NCI-H2171 (cell line): ENCODE results near the gene SLC10A4.
"Not testable (repeated sequence)": the region's sequence is repeated elsewhere in the genome, so short reads cannot be mapped to it uniquely, and the experiment has no call there.

Experiments used
- DNase-seq: peaks from one replicate; lab custom pipeline; 2025; lab: John Stamatoyannopoulos, UW

Gene SLC10A4, protein sequence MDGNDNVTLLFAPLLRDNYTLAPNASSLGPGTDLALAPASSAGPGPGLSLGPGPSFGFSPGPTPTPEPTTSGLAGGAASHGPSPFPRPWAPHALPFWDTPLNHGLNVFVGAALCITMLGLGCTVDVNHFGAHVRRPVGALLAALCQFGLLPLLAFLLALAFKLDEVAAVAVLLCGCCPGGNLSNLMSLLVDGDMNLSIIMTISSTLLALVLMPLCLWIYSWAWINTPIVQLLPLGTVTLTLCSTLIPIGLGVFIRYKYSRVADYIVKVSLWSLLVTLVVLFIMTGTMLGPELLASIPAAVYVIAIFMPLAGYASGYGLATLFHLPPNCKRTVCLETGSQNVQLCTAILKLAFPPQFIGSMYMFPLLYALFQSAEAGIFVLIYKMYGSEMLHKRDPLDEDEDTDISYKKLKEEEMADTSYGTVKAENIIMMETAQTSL

DNA sequence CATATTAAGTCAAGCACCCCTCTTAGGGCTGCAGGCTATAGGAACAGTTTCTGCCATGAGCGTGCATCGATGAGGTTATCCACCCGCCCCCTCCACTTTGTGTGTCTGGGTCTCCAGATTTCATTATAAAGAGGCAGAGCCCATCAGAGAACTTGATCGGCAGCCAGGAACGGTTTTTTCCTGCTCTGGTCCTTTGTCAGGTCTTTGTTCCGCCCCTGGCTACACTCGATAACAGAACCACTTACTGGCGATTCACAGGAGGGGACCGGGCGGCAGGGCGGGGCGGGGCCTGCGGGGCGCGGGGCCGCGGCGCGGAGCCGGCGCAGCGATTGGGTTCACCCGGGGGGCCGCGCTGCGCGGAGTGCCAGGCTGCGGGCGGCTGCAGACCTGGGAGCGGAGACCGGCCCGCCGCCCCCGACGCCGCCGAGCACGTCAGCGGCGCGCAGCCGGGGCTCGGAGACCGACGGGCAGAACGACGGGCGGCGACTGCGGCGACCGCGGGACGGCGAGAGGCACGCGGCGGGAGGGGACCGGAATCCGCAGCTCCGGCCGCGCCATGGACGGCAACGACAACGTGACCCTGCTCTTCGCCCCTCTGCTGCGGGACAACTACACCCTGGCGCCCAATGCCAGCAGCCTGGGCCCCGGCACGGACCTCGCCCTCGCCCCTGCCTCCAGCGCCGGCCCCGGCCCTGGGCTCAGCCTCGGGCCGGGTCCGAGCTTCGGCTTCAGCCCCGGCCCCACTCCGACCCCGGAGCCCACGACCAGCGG is at the start of gene SLC10A4:
Gene SLC10A4 (plus strand): TSS at position 338 of the 771 bp plus-strand sequence. CDS start 219 bp downstream, at position 557.
- no peak for DNase-seq

DNA sequence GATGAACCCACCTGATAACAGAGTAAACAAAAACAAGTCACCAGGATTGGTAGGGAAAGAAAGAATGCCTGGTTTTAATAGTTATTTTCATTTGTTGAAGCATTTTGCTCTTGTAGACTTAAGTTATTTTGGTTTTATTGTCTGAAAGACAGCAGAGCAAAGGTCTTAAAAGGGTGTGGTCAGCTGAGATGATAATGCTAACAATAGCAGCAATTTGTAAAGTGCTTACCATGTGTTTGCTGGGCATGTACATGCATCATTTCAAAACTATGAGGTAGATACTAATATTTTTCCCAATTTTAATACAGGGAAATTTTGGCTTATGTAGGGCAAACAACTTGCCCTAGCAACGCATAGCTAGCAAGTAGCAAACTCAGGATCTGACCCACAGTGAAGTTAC is 46.8 kb upstream of the SLC10A4 start:
- no peak for DNase-seq

DNA sequence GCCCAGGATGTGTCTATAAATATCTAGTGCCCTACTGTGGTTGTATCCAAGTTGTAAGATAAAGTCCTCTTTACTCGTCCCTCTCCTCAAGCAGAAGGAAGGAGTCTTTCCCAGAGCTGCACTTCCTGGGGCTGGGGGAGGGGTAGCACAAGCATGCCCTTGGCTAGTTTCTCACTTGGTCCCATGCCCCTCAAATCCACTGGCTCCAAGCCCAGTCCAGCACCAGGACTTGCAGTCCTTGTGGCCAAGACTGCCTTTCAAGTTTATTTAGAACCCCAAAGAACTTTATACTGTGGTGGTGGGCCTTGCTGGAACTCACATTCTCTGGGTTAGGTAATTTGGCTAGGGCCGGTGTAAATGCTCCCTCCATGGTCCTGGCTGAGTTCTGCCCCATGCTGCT is 43.2 kb upstream of the SLC10A4 start:
- no peak for DNase-seq

DNA sequence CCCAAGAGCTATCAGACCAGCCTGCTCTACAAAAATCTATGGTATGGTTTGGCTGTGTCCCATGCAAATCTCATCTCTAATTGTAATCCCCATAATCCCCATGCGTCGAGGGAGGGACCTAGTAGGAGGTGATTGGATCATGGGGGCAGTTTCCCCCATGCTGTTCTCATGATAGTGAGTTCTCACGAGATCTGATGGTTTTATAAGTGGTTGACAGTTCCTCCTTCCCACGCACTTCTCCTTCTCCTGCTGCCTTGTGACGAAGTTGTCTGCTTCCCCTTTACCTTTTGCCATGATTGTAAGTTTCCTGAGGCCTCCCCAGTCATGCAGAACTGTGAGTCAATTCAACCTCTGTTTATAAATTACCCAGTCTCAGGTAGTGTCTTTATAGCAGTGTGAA is 42.2 kb upstream of the SLC10A4 start:
- not testable (repeated sequence) for DNase-seq

DNA sequence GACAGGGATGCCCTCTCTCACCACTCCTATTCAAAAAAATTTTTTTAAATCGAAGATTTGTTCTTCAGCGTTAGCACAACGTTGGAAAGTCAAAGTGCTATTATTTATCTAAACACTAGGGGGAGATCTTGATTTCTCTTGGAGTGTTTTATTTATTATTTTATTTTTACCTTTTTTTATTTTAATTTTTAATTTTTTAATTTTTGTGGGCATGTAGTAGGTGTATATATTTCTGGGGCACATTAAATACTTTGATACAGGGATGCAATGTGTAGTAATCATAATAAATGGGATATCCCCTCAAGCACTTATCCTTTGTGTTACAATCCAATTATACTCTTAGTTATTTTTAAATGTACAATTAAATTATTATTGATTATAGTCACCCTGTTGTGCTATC is 37.4 kb upstream of the SLC10A4 start:
- no peak for DNase-seq

DNA sequence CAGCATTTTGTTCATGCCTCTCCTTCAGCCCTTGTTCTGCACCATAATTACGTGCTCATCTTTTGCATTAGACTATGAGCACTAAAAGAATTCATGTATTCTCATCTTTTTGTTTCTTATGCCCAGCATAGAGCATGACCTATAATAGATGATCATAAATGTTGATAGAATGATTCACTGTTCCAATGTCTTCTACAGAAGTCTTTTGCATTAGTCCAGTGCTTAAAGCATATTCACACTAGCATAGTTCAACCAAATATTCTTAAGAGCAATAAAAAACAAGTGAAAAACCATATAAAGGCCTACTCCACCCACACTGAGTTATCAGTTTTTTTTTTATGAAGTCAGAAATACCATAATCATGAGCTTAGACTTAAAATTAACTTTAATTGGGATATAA is 36.5 kb upstream of the SLC10A4 start:
- DNase-seq = no peak

DNA sequence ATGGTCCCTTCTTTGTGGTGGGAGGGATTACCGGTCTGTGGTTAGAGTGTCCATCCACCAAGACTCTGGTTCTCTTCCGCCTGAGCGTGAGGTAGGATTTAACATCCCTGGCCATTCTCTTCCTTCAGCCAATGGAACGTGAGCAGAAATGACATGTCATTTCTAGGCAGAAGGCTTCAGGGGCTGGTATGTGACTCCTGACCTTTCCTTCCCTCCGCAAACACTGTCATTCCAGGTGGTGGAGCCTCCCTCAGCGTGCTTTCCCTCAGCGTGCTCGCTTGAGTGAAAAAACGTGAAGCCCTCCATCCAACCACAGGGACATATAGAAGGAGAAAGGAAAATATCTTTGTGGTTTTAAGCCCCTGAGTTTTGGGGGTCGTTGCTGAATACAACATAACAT is 34.0 kb upstream of the SLC10A4 start:
- DNase-seq = no peak

DNA sequence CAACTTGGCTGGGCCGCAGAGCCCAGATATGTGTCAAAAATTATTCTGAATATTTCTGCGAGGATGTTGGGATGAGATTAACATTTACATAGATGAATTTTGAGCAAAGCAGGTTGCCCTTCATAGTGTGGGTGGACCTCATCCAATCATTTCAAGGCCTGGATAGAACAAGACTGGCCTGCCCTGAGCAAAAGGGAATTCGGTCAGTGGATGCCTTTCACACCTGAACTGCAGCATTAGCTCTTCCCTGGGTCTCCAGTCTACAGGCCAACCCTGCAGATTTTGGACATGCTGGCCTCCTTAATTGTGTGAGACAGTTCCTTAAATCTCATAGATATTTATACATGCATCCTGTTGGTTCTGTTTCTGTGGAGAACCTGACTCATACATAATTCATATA is 32.4 kb upstream of the SLC10A4 start:
- no peak for DNase-seq

DNA sequence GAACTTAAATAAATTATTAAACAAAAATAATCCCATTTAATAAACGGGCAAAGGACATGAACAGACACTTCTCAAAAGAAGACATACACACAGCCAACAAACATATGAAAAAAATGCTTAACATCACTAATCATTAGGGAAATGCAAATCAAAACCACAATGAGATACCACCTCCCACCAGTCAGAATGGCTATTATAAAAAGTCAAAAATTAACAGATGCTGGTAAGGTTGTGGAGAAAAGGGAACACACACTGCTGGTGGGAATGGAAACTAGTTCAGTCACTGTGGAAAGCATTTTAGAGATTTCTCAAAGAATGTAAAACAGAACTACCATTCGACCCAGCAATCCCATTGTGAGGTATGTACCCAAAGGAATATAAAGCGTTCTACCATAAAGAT is 31.5 kb upstream of the SLC10A4 start:
- DNase-seq = not testable (repeated sequence)

DNA sequence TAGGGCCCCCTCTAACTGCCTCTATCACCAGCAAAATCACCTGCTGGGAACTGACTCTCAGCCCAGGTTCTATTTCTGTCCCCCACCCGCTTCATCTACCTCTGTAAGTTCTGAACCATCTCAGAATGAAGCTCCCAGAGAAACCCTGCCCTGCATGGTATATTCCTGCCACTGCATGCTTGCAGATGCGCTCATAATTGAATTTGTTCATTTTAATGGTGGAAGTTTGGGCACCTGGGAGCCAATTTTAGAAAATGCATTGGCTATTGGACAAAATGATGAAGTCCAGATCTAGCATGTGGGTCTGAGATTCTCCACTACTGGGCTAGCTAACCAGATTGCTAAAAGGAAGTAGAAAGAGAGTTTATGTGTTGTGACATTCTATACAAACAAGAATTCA is 28.6 kb upstream of the SLC10A4 start:
- no peak for DNase-seq

DNA sequence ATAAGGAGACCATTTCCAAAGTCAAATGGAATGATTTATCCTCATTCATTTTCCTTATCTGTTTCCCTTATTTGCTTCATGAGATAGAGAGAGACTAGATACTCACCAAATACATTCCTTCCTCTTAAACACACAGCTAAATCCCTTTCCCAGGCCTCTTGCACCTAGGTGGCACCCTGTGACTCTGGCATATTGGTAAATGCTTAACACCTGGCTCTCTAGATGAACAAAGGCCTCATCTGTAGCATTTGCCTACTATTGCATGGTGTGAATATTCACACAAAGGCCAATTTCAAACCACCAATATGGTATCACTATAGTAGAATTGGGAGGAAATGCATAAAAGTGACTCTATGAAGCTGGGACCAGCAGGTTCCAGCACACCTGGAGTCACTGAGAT is 22.1 kb upstream of the SLC10A4 start:
- DNase-seq = no peak

DNA sequence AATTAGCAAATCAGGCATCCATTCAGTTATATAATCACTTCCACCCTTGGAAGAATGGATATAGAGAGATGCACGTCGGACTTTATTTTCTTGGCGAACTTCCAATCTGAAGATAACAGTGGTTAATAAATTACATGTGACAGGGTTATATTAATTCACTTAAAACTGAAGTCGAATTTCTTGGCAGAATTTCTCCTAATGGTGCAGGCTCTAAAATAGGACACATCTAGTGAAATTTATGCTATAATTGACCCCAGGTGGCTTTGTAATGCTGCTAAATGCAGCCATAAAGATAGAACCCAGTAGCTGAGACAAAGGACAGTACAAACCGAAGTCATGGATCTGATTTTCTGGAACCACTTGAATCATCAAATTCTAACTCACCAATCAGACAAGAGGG is 20.8 kb upstream of the SLC10A4 start:
- no peak for DNase-seq

DNA sequence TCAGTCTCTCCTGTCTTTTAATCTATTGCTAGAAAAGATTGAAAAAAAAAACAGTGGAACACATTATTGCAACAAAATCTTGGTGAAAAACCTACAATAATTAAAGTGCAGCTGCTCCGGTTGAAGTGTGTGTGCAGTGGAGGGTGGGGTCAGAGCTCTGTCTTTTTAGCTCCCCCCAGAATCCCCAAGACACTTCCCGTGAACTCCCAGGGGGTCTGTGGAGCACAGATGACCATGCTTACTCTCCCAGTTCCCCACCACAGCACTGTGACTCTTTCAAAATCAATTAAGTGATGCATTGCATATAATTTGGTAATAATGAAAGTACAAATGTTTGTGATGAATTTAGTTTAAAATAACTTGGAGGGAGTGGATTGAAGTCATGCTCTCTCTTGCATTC is 15.7 kb upstream of the SLC10A4 start:
- no peak for DNase-seq

DNA sequence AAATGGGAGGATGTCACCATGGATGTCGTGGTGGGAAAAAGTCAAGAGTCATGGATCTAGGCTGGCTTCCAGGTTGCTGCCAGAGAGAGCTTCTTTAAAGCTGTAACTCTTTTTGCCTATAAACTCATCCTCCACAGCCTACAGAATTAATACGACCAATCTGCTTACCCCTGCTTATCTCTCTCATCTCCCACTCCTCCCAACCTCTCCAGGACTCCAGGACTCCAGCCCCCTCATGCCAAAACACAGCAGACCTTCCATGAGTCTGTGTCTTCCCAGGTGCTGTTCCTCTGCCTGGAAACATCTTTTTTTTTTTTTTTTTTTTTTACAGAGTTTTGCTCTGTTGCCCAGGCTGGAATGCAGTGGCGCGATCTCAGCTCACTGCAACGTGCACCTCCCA is 15.3 kb upstream of the SLC10A4 start:
- no peak for DNase-seq

DNA sequence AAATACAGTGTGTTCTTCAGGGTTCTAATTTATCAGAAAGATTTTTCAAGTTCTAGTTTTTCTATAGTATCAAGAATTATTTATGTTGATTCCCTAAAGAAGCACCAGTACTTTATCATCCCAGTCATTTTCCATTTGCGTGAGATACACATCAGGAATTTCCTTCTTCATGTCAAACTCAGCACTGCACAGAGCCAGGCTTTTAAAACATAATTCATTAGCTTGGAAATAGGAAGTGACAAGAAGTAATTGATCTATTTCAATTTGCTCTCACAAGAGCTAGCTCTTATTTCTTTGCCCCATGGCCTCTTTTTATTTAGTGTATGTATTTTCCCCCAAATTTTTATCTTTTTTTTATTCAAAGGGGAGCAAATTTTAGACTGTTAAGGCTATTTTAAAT is 13.0 kb upstream of the SLC10A4 start:
- DNase-seq = no peak

DNA sequence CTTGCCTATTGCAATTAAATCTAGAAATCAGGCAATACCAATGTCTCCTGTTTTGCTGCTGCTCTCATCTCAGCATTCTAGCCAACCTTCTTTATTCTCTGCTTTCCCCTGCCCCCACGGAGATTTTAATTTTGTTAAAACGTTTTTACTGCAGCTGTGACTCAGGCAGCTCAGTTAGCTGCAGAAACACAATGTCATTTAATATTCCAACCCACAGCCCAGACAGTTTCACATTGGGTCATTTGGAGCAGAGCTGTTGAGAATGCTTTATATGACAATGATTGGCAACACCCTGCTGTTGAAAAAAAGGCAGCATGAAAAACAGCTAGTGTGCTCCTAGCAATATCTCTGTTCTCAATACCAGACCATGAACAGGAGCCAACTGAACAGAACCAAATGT is 12.6 kb upstream of the SLC10A4 start:
- DNase-seq = no peak

DNA sequence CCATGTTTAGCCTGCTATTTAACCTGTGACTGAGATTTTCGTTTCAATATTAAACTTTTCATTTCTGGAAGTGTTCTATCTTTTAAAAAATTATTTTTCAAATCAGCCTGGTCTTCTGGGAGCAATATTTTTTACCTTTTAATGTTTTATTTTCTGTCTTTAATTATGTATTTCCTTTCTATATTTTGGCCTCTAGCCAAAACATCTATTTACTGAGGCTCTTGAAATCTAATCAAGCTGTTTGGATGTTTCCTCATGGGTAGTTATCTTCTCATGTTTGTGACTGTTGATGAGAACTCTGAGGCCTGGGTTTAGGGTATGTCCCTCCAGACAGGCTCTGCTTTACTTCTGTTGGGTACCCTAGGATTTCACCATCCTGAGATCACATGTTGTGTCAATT is 10.3 kb upstream of the SLC10A4 start:
- DNase-seq = no peak

DNA sequence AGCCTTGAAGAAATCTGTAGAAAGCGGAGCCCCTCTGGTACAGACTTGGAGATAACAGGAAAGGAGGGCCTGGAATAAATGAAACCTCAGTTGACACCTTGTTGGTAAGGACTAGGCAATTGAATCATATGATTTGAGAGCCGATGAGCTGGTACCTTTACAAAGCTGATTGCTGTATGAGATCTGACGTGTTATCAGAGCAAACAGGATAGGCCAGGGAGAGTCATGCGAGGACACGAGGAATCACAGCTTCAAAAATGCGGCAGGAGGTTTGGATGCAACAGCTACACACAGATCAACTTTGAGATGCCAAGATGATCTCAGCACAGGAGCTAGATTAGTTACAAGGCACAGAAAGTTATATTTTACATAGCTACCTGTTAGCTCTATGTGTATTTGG is 7.4 kb upstream of the SLC10A4 start:
- no peak for DNase-seq

DNA sequence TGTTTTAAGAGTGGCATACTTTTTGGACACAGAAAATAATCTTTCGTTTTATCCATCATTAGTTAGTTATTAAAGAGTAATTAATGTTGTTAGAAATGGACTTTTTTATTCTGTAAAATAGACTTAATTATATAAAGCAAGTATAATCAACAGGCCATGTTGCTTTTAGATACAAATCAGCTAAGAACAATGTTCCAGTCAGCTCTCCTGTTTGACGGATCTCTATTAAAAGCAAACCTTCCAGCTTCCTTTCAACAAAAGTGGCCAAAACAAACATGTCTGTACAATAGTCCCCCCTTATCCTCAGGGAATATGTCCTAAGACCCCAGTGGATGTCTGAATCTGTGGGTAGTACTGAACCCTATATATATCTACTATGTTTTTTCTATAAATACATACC is 4.9 kb upstream of the SLC10A4 start:
- no peak for DNase-seq

DNA sequence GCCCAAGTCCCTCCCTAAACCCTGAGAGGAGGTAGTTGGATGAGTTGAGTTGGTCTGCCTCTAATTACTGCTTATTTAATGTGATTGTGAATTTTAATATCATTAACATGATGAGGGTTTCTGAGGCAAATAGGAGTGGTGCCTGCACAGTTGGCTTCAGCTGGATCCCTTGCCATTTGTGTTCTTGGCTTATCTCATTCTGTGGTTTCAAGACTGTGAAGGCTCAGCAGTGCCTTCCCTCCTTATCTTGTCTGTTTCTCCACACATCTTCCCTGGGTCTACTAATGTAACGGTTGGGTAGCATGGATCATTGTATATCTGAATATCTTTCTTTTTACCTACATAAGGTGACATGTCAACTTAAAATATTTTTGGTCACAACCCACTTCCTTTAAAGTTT is 1.6 kb upstream of the SLC10A4 start:
- no peak for DNase-seq

DNA sequence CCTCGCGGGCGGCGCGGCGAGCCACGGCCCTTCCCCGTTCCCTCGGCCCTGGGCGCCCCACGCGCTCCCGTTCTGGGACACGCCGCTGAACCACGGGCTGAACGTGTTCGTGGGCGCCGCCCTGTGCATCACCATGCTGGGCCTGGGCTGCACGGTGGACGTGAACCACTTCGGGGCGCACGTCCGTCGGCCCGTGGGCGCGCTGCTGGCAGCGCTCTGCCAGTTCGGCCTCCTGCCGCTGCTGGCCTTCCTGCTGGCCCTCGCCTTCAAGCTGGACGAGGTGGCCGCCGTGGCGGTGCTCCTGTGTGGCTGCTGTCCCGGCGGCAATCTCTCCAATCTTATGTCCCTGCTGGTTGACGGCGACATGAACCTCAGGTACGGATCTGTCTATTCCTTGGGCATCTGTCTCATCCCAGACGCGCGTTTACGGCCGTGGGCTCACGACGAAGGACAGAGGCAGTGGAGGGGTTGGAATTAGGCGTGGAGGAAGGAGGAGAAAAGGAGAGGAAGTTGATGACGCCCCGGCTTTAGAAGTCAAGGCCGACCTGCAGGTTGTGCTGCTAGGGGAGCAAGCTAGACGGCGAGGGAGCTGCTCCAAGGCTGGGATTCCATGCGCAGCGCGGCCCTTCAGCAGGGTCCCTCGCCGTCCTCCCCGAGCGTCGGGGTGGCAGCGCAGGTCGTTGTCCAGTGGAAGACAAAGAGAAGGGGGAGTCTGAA is 792 bp downstream of the SLC10A4 start:
- no peak for DNase-seq

DNA sequence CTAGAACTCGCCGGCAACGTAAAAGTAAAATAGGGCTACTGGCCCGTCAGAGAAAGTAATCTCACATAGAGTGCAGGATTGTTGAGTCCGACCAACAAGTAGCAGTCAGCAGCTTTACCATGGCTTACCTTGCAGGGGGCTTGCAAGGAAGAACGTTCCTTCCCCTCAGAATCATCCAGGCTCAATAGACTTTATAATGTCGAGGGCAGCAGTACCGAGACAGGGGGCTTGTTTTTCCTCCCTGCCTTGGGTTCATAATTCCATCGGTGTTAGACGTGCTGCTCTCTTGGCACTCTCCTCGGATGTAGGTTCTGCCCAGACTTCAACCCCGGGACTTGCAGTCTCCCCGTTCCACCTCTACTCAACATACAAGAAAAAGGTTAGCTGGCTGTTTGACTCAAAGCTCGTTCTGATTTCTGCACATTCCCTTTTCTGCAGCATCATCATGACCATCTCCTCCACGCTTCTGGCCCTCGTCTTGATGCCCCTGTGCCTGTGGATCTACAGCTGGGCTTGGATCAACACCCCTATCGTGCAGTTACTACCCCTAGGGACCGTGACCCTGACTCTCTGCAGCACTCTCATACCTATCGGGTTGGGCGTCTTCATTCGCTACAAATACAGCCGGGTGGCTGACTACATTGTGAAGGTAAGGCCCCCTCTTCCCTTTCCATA is 1.5 kb downstream of the SLC10A4 start:
- no peak for DNase-seq
